IMR-90 (cell line): ENCODE data around the gene TMBIM1. TPM values are rescaled to one million over a fixed set of nuclear protein-coding genes. Genes with fewer than 3 reads are reported as not detected.

ENCODE experiments used
- ATAC-seq: fragments of 200-7000 bp; cut with Tn5 transposase; 2 replicates; pipeline ENCODE4 v1.9.1; 2020; ENCODE audit warnings: low read depth, mild to moderate bottlenecking, moderate library complexity
- BruUV-seq: library from RNA; stranded (reverse); fragments of 400-500 nt; replicated peaks from 2 replicates; lab custom pipeline; 2021; lab: Mats Ljungman, UMichigan
- CTCF ChIA-PET: fragments of 300-600 bp; formaldehyde crosslinking; extraction: SDS; loops from one replicate; lab custom pipeline; 2021; ENCODE audit warnings: antibody characterized with exemption; lab: Yijun Ruan, JAX
- POLR2A ChIA-PET: fragments of 300-600 bp; sonication (Branson Sonifier 250); formaldehyde crosslinking; loops from one replicate; lab custom pipeline; 2022; ENCODE audit warnings: antibody characterized with exemption; ENCODE audit not compliant: unreplicated experiment; lab: Charles Lee
- DNase-seq: peaks from one replicate; pipeline ENCODE4 v3.0.0; 2013
- H2AFZ ChIP-seq: replicated peaks from 2 replicates; pipeline ENCODE3; 2013; ENCODE audit warnings: low read length, mild to moderate bottlenecking; ENCODE audit not compliant: poor library complexity
- H2AK5ac ChIP-seq: 2 replicates; pipeline ENCODE4 v1.6.1; 2013; ENCODE audit warnings: low read depth, low read length, inconsistent platforms
- H2AK9ac ChIP-seq: replicated peaks from 2 replicates; pipeline ENCODE3; 2013; ENCODE audit warnings: mild to moderate bottlenecking, low read depth, low read length, moderate library complexity; ENCODE audit not compliant: poor library complexity
- H2BK120ac ChIP-seq: 2 replicates; pipeline ENCODE4 v1.6.1; 2013; ENCODE audit warnings: low read depth, low read length, inconsistent platforms
- H2BK15ac ChIP-seq: 3 replicates; pipeline ENCODE4 v1.6.1; 2013; ENCODE audit warnings: low read depth, low read length, inconsistent platforms
- H2BK20ac ChIP-seq: 2 replicates; pipeline ENCODE4 v1.6.1; 2013; ENCODE audit warnings: low read depth, mild to moderate bottlenecking, inconsistent platforms, low read length, moderate library complexity
- H2BK5ac ChIP-seq: 2 replicates; pipeline ENCODE4 v1.6.1; 2013; ENCODE audit warnings: mild to moderate bottlenecking, low read depth, low read length, inconsistent platforms; ENCODE audit not compliant: poor library complexity, severe bottlenecking
- H3K14ac ChIP-seq: replicated peaks from 2 replicates; pipeline ENCODE4 v1.6.1; 2013; ENCODE audit warnings: low read depth, low read length, inconsistent platforms
- H3K18ac ChIP-seq: 2 replicates; pipeline ENCODE4 v1.6.1; 2013; ENCODE audit warnings: low read depth, low read length, control low read depth
- H3K23ac ChIP-seq: 2 replicates; pipeline ENCODE4 v1.6.1; 2013; ENCODE audit warnings: low read depth, low read length, inconsistent platforms
- H3K27ac ChIP-seq: 2 replicates; pipeline ENCODE4 v1.5.1; 2013; ENCODE audit warnings: mild to moderate bottlenecking, control low read depth, low read length; ENCODE audit not compliant: insufficient read depth
- H3K27me3 ChIP-seq: 2 replicates; pipeline ENCODE4 v1.6.1; 2013; ENCODE audit warnings: low read length; ENCODE audit not compliant: control insufficient read depth, insufficient read depth
- H3K36me3 ChIP-seq: 2 replicates; pipeline ENCODE4 v1.6.1; 2013; ENCODE audit warnings: low read length, mixed read lengths; ENCODE audit not compliant: control insufficient read depth, insufficient read depth
- H3K4ac ChIP-seq: 2 replicates; pipeline ENCODE4 v1.6.1; 2013; ENCODE audit warnings: low read depth, low read length, inconsistent platforms
- H3K4me1 ChIP-seq: 2 replicates; pipeline ENCODE4 v1.6.1; 2013; ENCODE audit warnings: low read length, mixed read lengths; ENCODE audit not compliant: control insufficient read depth, insufficient read depth
- H3K4me2 ChIP-seq: 2 replicates; pipeline ENCODE4 v1.6.1; 2013; ENCODE audit warnings: low read depth, mild to moderate bottlenecking, control low read depth, low read length, moderate library complexity
- H3K4me3 ChIP-seq: 2 replicates; pipeline ENCODE4 v1.5.1; 2013; ENCODE audit warnings: low read depth, mild to moderate bottlenecking, control low read depth, low read length, moderate library complexity; ENCODE audit not compliant: insufficient read depth
- H3K56ac ChIP-seq: 2 replicates; pipeline ENCODE4 v1.6.1; 2013; ENCODE audit warnings: low read length, inconsistent platforms; ENCODE audit not compliant: insufficient read depth; ENCODE audit errors: extremely low read depth
- H3K79me1 ChIP-seq, 2 experiments: 2 replicates each; pipeline ENCODE4 v1.6.1; 2013; ENCODE audit warnings: low read length in 2 of 2, inconsistent platforms in 1 of 2, low read depth in 1 of 2
- H3K9ac ChIP-seq: 2 replicates; pipeline ENCODE4 v1.6.1; 2013; ENCODE audit warnings: low read depth, low read length, control low read depth
- H3K9me1 ChIP-seq: 2 replicates; pipeline ENCODE4 v1.6.1; 2013; ENCODE audit warnings: low read length, inconsistent platforms; ENCODE audit not compliant: insufficient read depth
- H3K9me3 ChIP-seq: 2 replicates; pipeline ENCODE4 v1.6.1; 2013; ENCODE audit warnings: low read length; ENCODE audit not compliant: control insufficient read depth, insufficient read depth
- H4K20me1 ChIP-seq: 2 replicates; pipeline ENCODE4 v1.6.1; 2013; ENCODE audit warnings: low read length, inconsistent platforms; ENCODE audit not compliant: insufficient read depth
- H4K5ac ChIP-seq: 2 replicates; pipeline ENCODE4 v1.6.1; 2013; ENCODE audit warnings: mild to moderate bottlenecking, low read depth, low read length, control low read depth
- H4K8ac ChIP-seq, 2 experiments: 2 replicates each; pipeline ENCODE4 v1.6.1; 2013; ENCODE audit warnings: low read depth in 2 of 2, low read length in 2 of 2, control low read depth in 1 of 2, inconsistent platforms in 1 of 2
- H4K91ac ChIP-seq: 2 replicates; pipeline ENCODE4 v1.6.1; 2013; ENCODE audit warnings: low read depth, low read length, inconsistent platforms; ENCODE audit not compliant: insufficient read depth
- CEBPB ChIP-seq: IDR thresholded peaks from 2 replicates; pipeline ENCODE4 v1.6.1; 2012; ENCODE audit warnings: low read depth, low read length, improper control_type of control experiment
- CHD1 ChIP-seq: IDR thresholded peaks from 2 replicates; pipeline ENCODE4 v1.6.1; 2012; ENCODE audit warnings: low read depth, low read length, improper control_type of control experiment
- MAFK ChIP-seq: IDR thresholded peaks from 2 replicates; pipeline ENCODE4 v1.6.1; 2012; ENCODE audit warnings: low read depth, low read length, improper control_type of control experiment
- POLR2A ChIP-seq: IDR thresholded peaks from 2 replicates; pipeline ENCODE4 v1.6.1; 2012; ENCODE audit warnings: mild to moderate bottlenecking, low read depth, low read length
- RAD21 ChIP-seq: IDR thresholded peaks from 2 replicates; pipeline ENCODE4 v1.6.1; 2012; ENCODE audit warnings: low read length, improper control_type of control experiment
- RFX5 ChIP-seq: IDR thresholded peaks from 2 replicates; pipeline ENCODE4 v1.8.0; 2012; ENCODE audit warnings: low read depth, mild to moderate bottlenecking, low read length, moderate library complexity
- WGBS, 2 experiments: methylation state at CpG; one replicate each; pipeline versions ENCODE4 v1.1.5 to v1.1.7; 2013; ENCODE audit warnings: missing lambda C conversion rate in 2 of 2; ENCODE audit not compliant: insufficient read length in 1 of 2; ENCODE audit errors: extremely low coverage in 2 of 2; 5-methylcytosine and 5-hydroxymethylcytosine counted together
- dilution Hi-C: fragments of 300-500 bp; cut with HindIII; formaldehyde crosslinking; loops from one replicate; pipeline ENCODE4 v1.14.3; 2018; ENCODE audit warnings: low sequenced_read_pairs; ENCODE audit not compliant: unreplicated experiment
- in situ Hi-C: fragments of 300-500 bp; cut with MboI; formaldehyde crosslinking; loops from 3 replicates; pipeline ENCODE4 v1.14.3; 2019; ENCODE audit warnings: low sequenced_read_pairs, inconsistent platforms, mixed read lengths
- intact Hi-C: fragments of 100-400 bp; cut with micrococcal nuclease; formaldehyde crosslinking; loops from 2 replicates; pipeline ENCODE4 v1.10.0; 2022
- polyA plus RNA-seq, 3 experiments: library from polyadenylated mRNA; depleted of rRNA; stranded (reverse); fragments of >200 nt; gene quantifications; 2 replicates each; pipeline ENCODE4 v1.2.3, GENCODE V29; 2012; ENCODE audit warnings: low replicate concordance in 1 of 3
- total RNA-seq: library from RNA; depleted of rRNA; stranded (reverse); fragments of >200 nt; gene quantifications from 2 replicates; pipeline ENCODE4 v1.2.3, GENCODE V29; 2012
- TF ChIP-seq, protein P1 (sequence below): fragments of 150-350 bp; IDR thresholded peaks from 2 replicates; pipeline ENCODE4 v1.6.1; 2017; ENCODE audit warnings: mild to moderate bottlenecking, antibody characterized with exemption, low read length, low read depth
- TF ChIP-seq, protein P2 (sequence below): fragments of 150-350 bp; IDR thresholded peaks from 2 replicates; pipeline ENCODE4 v1.6.1; 2016; ENCODE audit warnings: low read depth, mild to moderate bottlenecking, low read length, moderate library complexity, borderline replicate concordance

Gene TMBIM1
- total and polyA plus RNA-seq, 2 of the 4 experiments (the other 2 are of a cell fraction) = 84.6 to 102 TPM

DNA sequence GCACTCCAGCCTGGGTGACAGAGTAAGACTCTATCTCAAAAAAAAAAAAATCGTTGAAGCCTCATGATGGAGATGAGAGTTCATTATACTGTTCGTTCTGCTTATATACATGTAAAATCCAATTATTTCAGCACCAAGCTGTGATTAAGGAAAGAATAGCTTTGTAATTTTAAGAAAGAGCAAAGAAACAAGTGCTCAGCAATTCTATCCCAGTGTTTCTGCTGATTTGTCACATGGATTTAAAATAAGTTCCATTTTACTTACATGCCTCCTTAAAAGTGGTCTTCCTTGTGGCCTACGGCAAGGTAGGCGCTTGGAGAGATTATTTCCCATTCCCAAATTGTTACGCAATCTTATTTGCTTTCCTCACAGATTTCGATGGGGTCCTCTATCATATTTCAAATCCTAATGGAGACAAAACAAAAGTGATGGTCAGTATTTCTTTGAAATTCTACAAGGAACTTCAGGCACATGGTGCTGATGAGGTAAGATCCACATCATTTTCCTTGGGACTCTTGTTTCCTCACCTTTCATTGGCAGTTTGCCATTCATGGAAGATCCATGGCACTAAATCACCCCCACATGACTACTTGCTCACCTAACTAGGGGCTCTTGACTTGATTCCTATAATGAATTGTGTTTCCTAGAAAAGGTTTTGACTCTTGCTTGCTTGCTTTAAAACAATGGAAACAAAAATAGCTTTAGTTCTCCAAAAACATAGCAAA lies 63.8 kb downstream of the TMBIM1 start:
- dilution Hi-C loops = no loop called here
- ATAC-seq = peak; percentile 4; the same call in 1 of the 2 replicates

More for the DNA sequence above, 63.8 kb downstream of the TMBIM1 start:
- H3K27ac ChIP-seq = peak overlapping the region; percentile 88
- ChIA-PET POLR2A (interaction anchor here (1.5 to 1.6 kb wide), 2 partner anchors 12 to 42 kb away, joined by 4 to 6 read pairs; partner anchors contain the start of genes AAMP and PNKD), CTCF (no interaction called here)
- in situ Hi-C loops = no loop called here
- intact Hi-C loops = loop anchor here (5.0 kb wide), 1 partner anchor 41 kb away; no protein-coding TSS in a partner anchor
- H3K9me3 ChIP-seq = no peaks in the 10 kb centered on the region
- H3K4me1 ChIP-seq = peaks cover 14% of the 10 kb centered on the region
- DNase-seq = peak; percentile 25
- TF ChIP-seq CHD1 = no peak
- TF ChIP-seq, protein P1, sequence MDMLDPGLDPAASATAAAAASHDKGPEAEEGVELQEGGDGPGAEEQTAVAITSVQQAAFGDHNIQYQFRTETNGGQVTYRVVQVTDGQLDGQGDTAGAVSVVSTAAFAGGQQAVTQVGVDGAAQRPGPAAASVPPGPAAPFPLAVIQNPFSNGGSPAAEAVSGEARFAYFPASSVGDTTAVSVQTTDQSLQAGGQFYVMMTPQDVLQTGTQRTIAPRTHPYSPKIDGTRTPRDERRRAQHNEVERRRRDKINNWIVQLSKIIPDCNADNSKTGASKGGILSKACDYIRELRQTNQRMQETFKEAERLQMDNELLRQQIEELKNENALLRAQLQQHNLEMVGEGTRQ = no peak
- TF ChIP-seq POLR2A = no peak
- TF ChIP-seq CEBPB = peak; percentile 96
- TF ChIP-seq RFX5 = no peak
- no peak for TF ChIP-seq RAD21
- TF ChIP-seq MAFK = peak; percentile 28; the same call in 1 of the 2 replicates
- TF ChIP-seq, protein P2, sequence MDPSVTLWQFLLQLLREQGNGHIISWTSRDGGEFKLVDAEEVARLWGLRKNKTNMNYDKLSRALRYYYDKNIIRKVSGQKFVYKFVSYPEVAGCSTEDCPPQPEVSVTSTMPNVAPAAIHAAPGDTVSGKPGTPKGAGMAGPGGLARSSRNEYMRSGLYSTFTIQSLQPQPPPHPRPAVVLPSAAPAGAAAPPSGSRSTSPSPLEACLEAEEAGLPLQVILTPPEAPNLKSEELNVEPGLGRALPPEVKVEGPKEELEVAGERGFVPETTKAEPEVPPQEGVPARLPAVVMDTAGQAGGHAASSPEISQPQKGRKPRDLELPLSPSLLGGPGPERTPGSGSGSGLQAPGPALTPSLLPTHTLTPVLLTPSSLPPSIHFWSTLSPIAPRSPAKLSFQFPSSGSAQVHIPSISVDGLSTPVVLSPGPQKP = no peak
- peak overlapping the region; percentile 94 for H3K23ac ChIP-seq
- H2AK9ac ChIP-seq = no peak overlapping the region
- H2BK20ac ChIP-seq = peak overlapping the region; percentile 94
- peaks cover 10% of the 10 kb centered on the region; the same call in 1 of the 2 replicates for H3K9me1 ChIP-seq
- H3K27me3 ChIP-seq = no peaks in the 10 kb centered on the region
- H3K36me3 ChIP-seq = peaks cover 59% of the 10 kb centered on the region
- H2BK120ac ChIP-seq = peak overlapping the region; percentile 97
- H3K14ac ChIP-seq = peak overlapping the region; percentile 98
- BruUV-seq = no TSS peak
- peak overlapping the region; percentile 91 for H2BK5ac ChIP-seq
- no CpG with 5 or more reads among the region's 6 CpGs for WGBS, 2 experiments
- no peak overlapping the region for H2AFZ ChIP-seq
- H4K8ac ChIP-seq = peak overlapping the region; percentile 92 to 96
- no peak overlapping the region for H3K4me3 ChIP-seq
- H4K91ac ChIP-seq = peak overlapping the region; percentile 91
- peak overlapping the region; percentile 94; the same call in 1 of the 2 replicates for H4K5ac ChIP-seq
- H2AK5ac ChIP-seq = peak overlapping the region; percentile 97
- H3K9ac ChIP-seq = peak overlapping the region; percentile 3; the same call in 1 of the 2 replicates
- peak overlapping the region; percentile 97 for H3K4ac ChIP-seq
- H3K18ac ChIP-seq = peak overlapping the region; percentile 91
- H3K4me2 ChIP-seq = peak overlapping the region; percentile 56; the same call in 1 of the 2 replicates
- peak overlapping the region; percentile 93 for H3K56ac ChIP-seq
- H4K20me1 ChIP-seq = peaks cover 33% of the 10 kb centered on the region; the same call in 1 of the 2 replicates
- peak overlapping the region; percentile 99 for H2BK15ac ChIP-seq
- peaks cover 31 to 57% of the 10 kb centered on the region in 2 experiments for H3K79me1 ChIP-seq
